H9 (cell line): ENCODE measurements around the gene KISS1. TPM values are rescaled to one million over a fixed set of nuclear protein-coding genes. Genes with fewer than 3 reads are reported as not detected.

Experiments
- DNase-seq: peaks from one replicate; pipeline ENCODE4 v3.0.0-alpha.2; 2017
- H2AFZ ChIP-seq: one replicate; pipeline ENCODE4 v1.6.1; 2013; ENCODE audit warnings: mild to moderate bottlenecking, low read length, control low read depth, moderate library complexity
- H2AK5ac ChIP-seq: 2 replicates; pipeline ENCODE4 v1.6.1; 2013; ENCODE audit warnings: low read length, control low read depth, mixed read lengths; ENCODE audit not compliant: insufficient read length
- H2BK120ac ChIP-seq: one replicate; pipeline ENCODE4 v1.6.1; 2013; ENCODE audit warnings: low read depth, mild to moderate bottlenecking, low read length, control low read depth, inconsistent platforms; ENCODE audit not compliant: poor library complexity, severe bottlenecking
- H2BK12ac ChIP-seq: 2 replicates; pipeline ENCODE4 v1.6.1; 2013; ENCODE audit warnings: low read length, control low read depth, mixed read lengths, low read depth; ENCODE audit not compliant: insufficient read length
- H2BK15ac ChIP-seq: 2 replicates; pipeline ENCODE4 v1.6.1; 2013; ENCODE audit warnings: low read depth, low read length, control low read depth
- H2BK20ac ChIP-seq: one replicate; pipeline ENCODE4 v1.6.1; 2013; ENCODE audit warnings: low read depth, mild to moderate bottlenecking, low read length, control low read depth, inconsistent platforms; ENCODE audit not compliant: poor library complexity, severe bottlenecking
- H2BK5ac ChIP-seq: 2 replicates; pipeline ENCODE4 v1.6.1; 2013; ENCODE audit warnings: low read length, control low read depth, mixed read lengths; ENCODE audit not compliant: insufficient read length
- H3K14ac ChIP-seq: 2 replicates; pipeline ENCODE4 v1.6.1; 2013; ENCODE audit warnings: low read length, control low read depth; ENCODE audit not compliant: insufficient read depth
- H3K18ac ChIP-seq: 2 replicates; pipeline ENCODE4 v1.6.1; 2013; ENCODE audit warnings: low read depth, mild to moderate bottlenecking, mixed read lengths, low read length, control low read depth; ENCODE audit not compliant: insufficient read length
- H3K23ac ChIP-seq: 2 replicates; pipeline ENCODE4 v1.6.1; 2013; ENCODE audit warnings: low read length, control low read depth, mixed read lengths, low read depth; ENCODE audit not compliant: insufficient read length
- H3K23me2 ChIP-seq: 2 replicates; pipeline ENCODE4 v1.6.1; 2013; ENCODE audit warnings: low read depth, mild to moderate bottlenecking, mixed read lengths, low read length, control low read depth; ENCODE audit not compliant: insufficient read length, poor library complexity, severe bottlenecking
- H3K27ac ChIP-seq: 2 replicates; pipeline ENCODE4 v1.5.1; 2013; ENCODE audit warnings: low read length, control low read depth, mixed read lengths, low read depth; ENCODE audit not compliant: insufficient read length
- H3K27me3 ChIP-seq: 2 replicates; pipeline ENCODE4 v1.6.1; 2013; ENCODE audit warnings: low read length, control low read depth, inconsistent platforms; ENCODE audit not compliant: insufficient read depth
- H3K4ac ChIP-seq: 2 replicates; pipeline ENCODE4 v1.6.1; 2013; ENCODE audit warnings: low read depth, mild to moderate bottlenecking, control low read depth, inconsistent platforms, low read length, moderate library complexity
- H3K4me1 ChIP-seq: 2 replicates; pipeline ENCODE4 v1.6.1; 2013; ENCODE audit warnings: low read length, control low read depth, inconsistent platforms; ENCODE audit not compliant: insufficient read depth
- H3K4me2 ChIP-seq: 2 replicates; pipeline ENCODE4 v1.6.1; 2013; ENCODE audit warnings: low read length, control low read depth, mixed read lengths; ENCODE audit not compliant: insufficient read length, insufficient read depth
- H3K56ac ChIP-seq: 2 replicates; pipeline ENCODE4 v1.6.1; 2013; ENCODE audit warnings: low read depth, mild to moderate bottlenecking, mixed read lengths, low read length, control low read depth; ENCODE audit not compliant: insufficient read length
- H3K79me1 ChIP-seq: 2 replicates; pipeline ENCODE4 v1.6.1; 2013; ENCODE audit warnings: low read depth, mild to moderate bottlenecking, moderate library complexity, low read length, control low read depth, inconsistent platforms; ENCODE audit not compliant: insufficient read depth, poor library complexity, severe bottlenecking
- H3K79me2 ChIP-seq: 2 replicates; pipeline ENCODE4 v1.6.1; 2013; ENCODE audit warnings: low read length, control low read depth, inconsistent platforms; ENCODE audit not compliant: insufficient read depth
- H3K9ac ChIP-seq: 2 replicates; pipeline ENCODE4 v1.6.1; 2013; ENCODE audit warnings: low read length, control low read depth, mixed read lengths; ENCODE audit not compliant: insufficient read length; ENCODE audit errors: extremely low read depth
- H3K9me3 ChIP-seq: one replicate; pipeline ENCODE4 v1.6.1; 2013; ENCODE audit warnings: low read depth, low read length, inconsistent platforms; ENCODE audit not compliant: control insufficient read depth
- H3T11ph ChIP-seq: one replicate; pipeline ENCODE4 v1.6.1; 2013; ENCODE audit warnings: mild to moderate bottlenecking, low read length, control low read depth, inconsistent platforms
- H4K20me1 ChIP-seq: one replicate; pipeline ENCODE4 v1.6.1; 2013; ENCODE audit not compliant: control insufficient read depth, insufficient read length, insufficient read depth
- H4K5ac ChIP-seq: 2 replicates; pipeline ENCODE4 v1.6.1; 2013; ENCODE audit warnings: low read depth, mild to moderate bottlenecking, mixed read lengths, low read length, control low read depth; ENCODE audit not compliant: insufficient read length
- H4K8ac ChIP-seq: replicated peaks from 2 replicates; pipeline ENCODE4 v1.6.1; 2013; ENCODE audit warnings: low read length, control low read depth, mixed read lengths, low read depth; ENCODE audit not compliant: insufficient read length
- H4K91ac ChIP-seq: 2 replicates; pipeline ENCODE4 v1.6.1; 2013; ENCODE audit warnings: low read depth, mild to moderate bottlenecking, moderate library complexity, mixed read lengths, low read length, control low read depth; ENCODE audit not compliant: insufficient read length
- H3K27ac Mint-ChIP-seq, 3 experiments: 2 replicates in 2 of 3; 3 replicates in 1 of 3; pipeline ENCODE4 v1.8.0; 2020 to 2021; ENCODE audit warnings: mixed read lengths in 3 of 3, mild to moderate bottlenecking in 1 of 3, moderate library complexity in 1 of 3
- H3K27me3 Mint-ChIP-seq: 2 replicates; pipeline ENCODE4 v1.8.0; 2021; ENCODE audit warnings: low read depth, mild to moderate bottlenecking, moderate library complexity, mixed read lengths
- H3K36me3 Mint-ChIP-seq, 3 experiments: 2 replicates in 2 of 3; 3 replicates in 1 of 3; pipeline ENCODE4 v1.8.0; 2020 to 2021; ENCODE audit warnings: low read depth in 3 of 3, mixed read lengths in 3 of 3; ENCODE audit not compliant: insufficient read depth in 1 of 3
- H3K4me1 Mint-ChIP-seq, 2 experiments: 2 replicates each; pipeline ENCODE4 v1.8.0; 2020; ENCODE audit warnings: mixed read lengths in 2 of 2
- H3K4me3 Mint-ChIP-seq, 2 experiments: 2 replicates in 1 of 2; 3 replicates in 1 of 2; pipeline ENCODE4 v1.8.0; 2020 to 2021; ENCODE audit warnings: mild to moderate bottlenecking in 2 of 2, mixed read lengths in 2 of 2, moderate library complexity in 1 of 2
- H3K9me3 Mint-ChIP-seq, 2 experiments: 2 replicates in 1 of 2; 3 replicates in 1 of 2; pipeline ENCODE4 v1.8.0; 2020; ENCODE audit warnings: mild to moderate bottlenecking in 2 of 2, mixed read lengths in 2 of 2, moderate library complexity in 1 of 2
- WGBS: extraction: QIAGEN DNeasy Blood & Tissue Kit; methylation state at CpG from one replicate; pipeline ENCODE4 v1.1.7; 2013; ENCODE audit warnings: missing lambda C conversion rate, low lambda C conversion rate, mixed read lengths; ENCODE audit not compliant: insufficient read length; ENCODE audit errors: extremely low coverage; 5-methylcytosine and 5-hydroxymethylcytosine counted together
- total RNA-seq: library from RNA; stranded (reverse); gene quantifications from 2 replicates; pipeline ENCODE4 v1.2.1, GENCODE V29; 2021
- TF ChIP-seq, protein P1 (sequence below): fragments of 200-600 bp; sonication (generic); conservative IDR thresholded peaks from 3 replicates; pipeline ENCODE4 v1.8.0; 2021; ENCODE audit warnings: antibody characterized with exemption, mild to moderate bottlenecking

The KISS1 gene
- total RNA-seq, 1 experiment from 2014 or later = 0.68 TPM

DNA sequence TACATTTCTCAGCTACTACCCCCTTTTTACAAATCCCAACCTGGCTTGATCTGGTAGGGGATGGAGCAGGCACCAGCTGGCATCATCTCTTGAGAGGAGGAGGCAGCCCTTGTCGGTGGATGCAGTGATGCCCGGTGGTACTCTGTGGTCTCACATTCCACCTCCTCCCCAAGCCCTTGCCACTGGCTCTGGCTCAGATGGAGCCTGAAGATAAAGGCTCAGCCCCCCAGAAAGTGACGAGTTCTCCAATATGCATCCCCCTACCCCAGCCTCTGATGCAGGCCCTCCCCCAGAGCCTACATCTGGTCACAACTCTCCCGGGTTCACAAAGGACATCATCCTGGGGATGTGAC is 21.3 kb upstream of the KISS1 start:
- H3K4me1 ChIP-seq = peaks cover 3% of the 10 kb centered on the region; the same call in 1 of the 2 replicates
- H2BK5ac ChIP-seq = no peak overlapping the region
- Mint-ChIP-seq H3K27me3 (peaks cover 6% of the 10 kb centered on the region), H3K4me1 (peaks cover 8 to 14% of the 10 kb centered on the region in 2 experiments; a peak in 2 of 4 replicates), H3K27ac (no peak overlapping the region), H3K36me3 (no peaks in the 10 kb centered on the region; a peak in 1 of 7 replicates), H3K9me3 (no peaks in the 10 kb centered on the region), H3K4me3 (no peak overlapping the region)
- no peak overlapping the region for H2BK120ac ChIP-seq
- no peak overlapping the region for H2AK5ac ChIP-seq
- H3K56ac ChIP-seq = no peak overlapping the region
- no peak overlapping the region for H3K23ac ChIP-seq
- H4K20me1 ChIP-seq = no peaks in the 10 kb centered on the region
- H3K9ac ChIP-seq = no peak overlapping the region
- H4K91ac ChIP-seq = no peak overlapping the region
- no peak overlapping the region for H2BK15ac ChIP-seq
- no peak overlapping the region for H2BK20ac ChIP-seq
- TF ChIP-seq, protein P1, sequence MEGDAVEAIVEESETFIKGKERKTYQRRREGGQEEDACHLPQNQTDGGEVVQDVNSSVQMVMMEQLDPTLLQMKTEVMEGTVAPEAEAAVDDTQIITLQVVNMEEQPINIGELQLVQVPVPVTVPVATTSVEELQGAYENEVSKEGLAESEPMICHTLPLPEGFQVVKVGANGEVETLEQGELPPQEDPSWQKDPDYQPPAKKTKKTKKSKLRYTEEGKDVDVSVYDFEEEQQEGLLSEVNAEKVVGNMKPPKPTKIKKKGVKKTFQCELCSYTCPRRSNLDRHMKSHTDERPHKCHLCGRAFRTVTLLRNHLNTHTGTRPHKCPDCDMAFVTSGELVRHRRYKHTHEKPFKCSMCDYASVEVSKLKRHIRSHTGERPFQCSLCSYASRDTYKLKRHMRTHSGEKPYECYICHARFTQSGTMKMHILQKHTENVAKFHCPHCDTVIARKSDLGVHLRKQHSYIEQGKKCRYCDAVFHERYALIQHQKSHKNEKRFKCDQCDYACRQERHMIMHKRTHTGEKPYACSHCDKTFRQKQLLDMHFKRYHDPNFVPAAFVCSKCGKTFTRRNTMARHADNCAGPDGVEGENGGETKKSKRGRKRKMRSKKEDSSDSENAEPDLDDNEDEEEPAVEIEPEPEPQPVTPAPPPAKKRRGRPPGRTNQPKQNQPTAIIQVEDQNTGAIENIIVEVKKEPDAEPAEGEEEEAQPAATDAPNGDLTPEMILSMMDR = no peak
- no peak overlapping the region for H2AFZ ChIP-seq
- no peak overlapping the region for H4K5ac ChIP-seq
- H3K27me3 ChIP-seq = no peaks in the 10 kb centered on the region
- no peaks in the 10 kb centered on the region for H3K79me1 ChIP-seq
- H3K27ac ChIP-seq = no peak overlapping the region
- H3T11ph ChIP-seq = no peak overlapping the region
- H3K23me2 ChIP-seq = peaks cover 11% of the 10 kb centered on the region
- H4K8ac ChIP-seq = no peak overlapping the region
- H3K9me3 ChIP-seq = no peaks in the 10 kb centered on the region
- no peak for DNase-seq
- H3K18ac ChIP-seq = no peak overlapping the region
- no peak overlapping the region for H3K14ac ChIP-seq
- H3K4ac ChIP-seq = no peak overlapping the region
- no peak overlapping the region for H3K4me2 ChIP-seq
- no peak overlapping the region for H2BK12ac ChIP-seq
- no peaks in the 10 kb centered on the region for H3K79me2 ChIP-seq
- WGBS = no CpG with 5 or more reads among the region's 4 CpGs
